Esophagus mucosa (tissue), 1 donor: Measurements from ENCODE around the gene PGAP3. TPM values are rescaled to one million over a fixed set of nuclear protein-coding genes. Genes with fewer than 3 reads are reported as not detected.

Source experiments
- total RNA-seq: library from RNA; stranded (reverse); gene quantifications from one replicate; pipeline ENCODE4 v1.2.4, GENCODE V29; 2023
- donor health status: DM: yes; HTN: yes; CAD: no.

PGAP3 gene
- total RNA-seq, 1 donor from 2014 or later, result 22.4 TPM

Other genes with a start within 250 kb of the PGAP3 start
- 18.7 TPM for gene MED1, start 236.8 kb downstream of the PGAP3 start, total RNA-seq
- gene CDK12, start 226.6 kb downstream of the PGAP3 start, total RNA-seq, result 34.4 TPM
- gene NEUROD2, start 80.1 kb downstream of the PGAP3 start, total RNA-seq, result not detected
- 1.6 TPM for gene PPP1R1B, start 61.1 kb downstream of the PGAP3 start, total RNA-seq
- gene STARD3, start 50.9 kb downstream of the PGAP3 start, total RNA-seq, result 28.0 TPM
- gene TCAP, start 22.7 kb downstream of the PGAP3 start, total RNA-seq, result 0.40 TPM
- 1.1 TPM for gene PNMT, start 19.6 kb downstream of the PGAP3 start, total RNA-seq
- 118 TPM for gene ERBB2, start 12.0 kb upstream of the PGAP3 start, total RNA-seq
- 44.3 TPM for gene MIEN1, start 42.5 kb upstream of the PGAP3 start, total RNA-seq
- 45.3 TPM for gene GRB7, start 49.9 kb upstream of the PGAP3 start, total RNA-seq
- 1.1 TPM for gene IKZF3, start 176.3 kb upstream of the PGAP3 start, total RNA-seq
- gene ZPBP2, start 180.1 kb upstream of the PGAP3 start, total RNA-seq, result not detected
- 1.6 TPM for gene GSDMB, start 230.6 kb upstream of the PGAP3 start, total RNA-seq
- gene ORMDL3, start 239.5 kb upstream of the PGAP3 start, total RNA-seq, result 18.5 TPM
- not detected for gene LRRC3C, start 239.7 kb upstream of the PGAP3 start, total RNA-seq